Lung (tissue), 12 donors: ENCODE results near the gene CEP68. TPM values are rescaled to one million over a fixed set of nuclear protein-coding genes. Genes with fewer than 3 reads are reported as not detected.
"Not testable (repeated sequence)": the region's sequence is repeated elsewhere in the genome, so short reads cannot be mapped to it uniquely, and the experiment has no call there.

ENCODE experiments used
- ATAC-seq: fragments of 200-7000 bp; cut with Tn5 transposase; one replicate; pipeline ENCODE4 v1.9.1; 2020; ENCODE audit warnings: moderate number of reproducible peaks; ENCODE audit not compliant: insufficient read depth, low FRiP score
- DNase-seq, 3 donors: peaks; one replicate each; pipeline ENCODE4 v3.0.0-alpha.2; 2013 to 2017
- H3K27ac ChIP-seq, 2 donors: one replicate each; pipeline ENCODE4 v1.5.1; 2013; ENCODE audit warnings: mild to moderate bottlenecking in 2 of 2, moderate library complexity in 2 of 2, control low read depth in 1 of 2, inconsistent platforms in 1 of 2, low read depth in 1 of 2, low read length in 1 of 2
- H3K27me3 ChIP-seq, 3 donors: one replicate each; pipeline ENCODE4 v1.5.1; 2013; ENCODE audit warnings: low read length in 2 of 3; ENCODE audit not compliant: control insufficient read depth in 3 of 3, insufficient read depth in 3 of 3
- H3K36me3 ChIP-seq, 4 donors: one replicate each; pipeline ENCODE4 v1.5.1; 2013; ENCODE audit warnings: low read length in 4 of 4, mild to moderate bottlenecking in 1 of 4, moderate library complexity in 1 of 4; ENCODE audit not compliant: control insufficient read depth in 4 of 4, insufficient read depth in 4 of 4
- H3K4me1 ChIP-seq, 5 donors: one replicate each; pipeline ENCODE4 v1.5.1; 2013; ENCODE audit warnings: low read length in 5 of 5, mild to moderate bottlenecking in 2 of 5, moderate library complexity in 1 of 5; ENCODE audit not compliant: control insufficient read depth in 5 of 5, insufficient read depth in 5 of 5
- H3K4me3 ChIP-seq: one replicate; pipeline ENCODE4 v1.5.1; 2013; ENCODE audit warnings: mild to moderate bottlenecking, control low read depth, moderate library complexity
- H3K9ac ChIP-seq, 2 donors: one replicate each; pipeline ENCODE4 v1.5.1; 2013; ENCODE audit warnings: low read length in 2 of 2, control low read depth in 1 of 2; ENCODE audit not compliant: insufficient read depth in 1 of 2
- H3K9me3 ChIP-seq, 4 donors: one replicate each; pipeline ENCODE4 v1.5.1; 2013; ENCODE audit warnings: low read length in 3 of 4, mild to moderate bottlenecking in 1 of 4, moderate library complexity in 1 of 4; ENCODE audit not compliant: control insufficient read depth in 4 of 4, insufficient read depth in 3 of 4
- CTCF ChIP-seq: IDR thresholded peaks from 2 replicates; pipeline ENCODE4 v1.5.1; 2012; ENCODE audit warnings: mild to moderate bottlenecking; ENCODE audit errors: control extremely low read depth, extremely low read depth
- WGBS, 2 donors: extraction: QIAGEN DNeasy Blood & Tissue Kit; methylation state at CpG; one replicate each; pipeline ENCODE4 v1.1.7; 2013; 5-methylcytosine and 5-hydroxymethylcytosine counted together
- polyA plus RNA-seq, 2 donors: library from polyadenylated mRNA; stranded (reverse); fragments of 200-250 nt; gene quantifications; one replicate each; pipeline ENCODE4 v1.2.1, GENCODE V29; 2013
- total RNA-seq, 2 donors: library from RNA; depleted of rRNA in 1 of 2; stranded (reverse); fragments of >200 nt in 1 of 2; gene quantifications; one replicate each; pipeline ENCODE4 v1.2.1, GENCODE V29; 2014 to 2021
- donor health status: control.
- donor health status: control.
- donor health status: Bipolar disorder and iron deficiency.
- donor health status: healthy.
- donor health status: DM: yes; HTN: yes; CAD: no.

Gene CEP68
- total and polyA plus RNA-seq, 4 donors = 3.5 to 28.9 (median 8.8) TPM

GRCh38 chr2:65032019-65032975 is 23.9 kb upstream of the CEP68 start:
- ATAC-seq (no peak), DNase-seq (no peak)
- Histone ChIP-seq H3K4me3 (no peak overlapping the region), H3K27ac (no peak overlapping the region), H3K9ac (no peak overlapping the region), H3K27me3 (no peaks in the 10 kb centered on the region), H3K9me3 (no peaks in the 10 kb centered on the region), H3K36me3 (no peaks in the 10 kb centered on the region), H3K4me1 (peaks cover 0 to 5% (median 3%) of the 10 kb centered on the region in 5 donors)
- WGBS, 2 donors = 59 to 69% methylated on average over 13 of the region's 13 CpGs
- TF ChIP-seq CTCF = no peak

GRCh38 chr2:65033178-65033577 is 23.0 kb upstream of the CEP68 start:
- H3K9me3 ChIP-seq = no peaks in the 10 kb centered on the region
- no peak for DNase-seq
- 79 to 82% methylated on average over 4 of the region's 4 CpGs for WGBS, 2 donors
- no peak overlapping the region for H3K9ac ChIP-seq
- no peak for TF ChIP-seq CTCF
- no peaks in the 10 kb centered on the region for H3K36me3 ChIP-seq
- H3K27me3 ChIP-seq = no peaks in the 10 kb centered on the region
- no peak for ATAC-seq
- H3K4me1 ChIP-seq = peaks cover 0 to 5% (median under 1%) of the 10 kb centered on the region in 5 donors
- H3K27ac ChIP-seq = no peak overlapping the region
- no peak overlapping the region for H3K4me3 ChIP-seq

GRCh38 chr2:65033667-65034066 is 22.5 kb upstream of the CEP68 start:
- not testable (repeated sequence) for H3K4me1 ChIP-seq, ATAC-seq, H3K4me3 ChIP-seq, H3K9ac ChIP-seq, DNase-seq, H3K36me3 ChIP-seq, H3K27ac ChIP-seq, H3K9me3 ChIP-seq, H3K27me3 ChIP-seq
- WGBS, 2 donors = 92 to 96% methylated on average over 4 of the region's 4 CpGs

- Histone ChIP-seq H3K27ac (no peak overlapping the region), H3K4me3 (no peak overlapping the region), H3K27me3 (no peaks in the 10 kb centered on the region), H3K36me3 (no peaks in the 10 kb centered on the region), H3K9ac (no peak overlapping the region), H3K4me1 (peaks cover 0 to 6% (median 0%) of the 10 kb centered on the region in 5 donors), H3K9me3 (no peaks in the 10 kb centered on the region)
- no peak for TF ChIP-seq CTCF
- DNase-seq (no peak), ATAC-seq (no peak)
- WGBS, 2 donors = 79 to 85% methylated on average over 6 of the region's 6 CpGs
Measured at GRCh38 chr2:65035351-65035943, 20.8 kb upstream of the CEP68 start.
